Non-pigmented ciliary epithelial cell (primary cell): ENCODE data around the gene EMILIN3.

ENCODE experiments used
- DNase-seq: peaks from one replicate; pipeline ENCODE4 v3.0.0-alpha.2; 2010; ENCODE audit warnings: low read depth

EMILIN3 gene

DNA sequence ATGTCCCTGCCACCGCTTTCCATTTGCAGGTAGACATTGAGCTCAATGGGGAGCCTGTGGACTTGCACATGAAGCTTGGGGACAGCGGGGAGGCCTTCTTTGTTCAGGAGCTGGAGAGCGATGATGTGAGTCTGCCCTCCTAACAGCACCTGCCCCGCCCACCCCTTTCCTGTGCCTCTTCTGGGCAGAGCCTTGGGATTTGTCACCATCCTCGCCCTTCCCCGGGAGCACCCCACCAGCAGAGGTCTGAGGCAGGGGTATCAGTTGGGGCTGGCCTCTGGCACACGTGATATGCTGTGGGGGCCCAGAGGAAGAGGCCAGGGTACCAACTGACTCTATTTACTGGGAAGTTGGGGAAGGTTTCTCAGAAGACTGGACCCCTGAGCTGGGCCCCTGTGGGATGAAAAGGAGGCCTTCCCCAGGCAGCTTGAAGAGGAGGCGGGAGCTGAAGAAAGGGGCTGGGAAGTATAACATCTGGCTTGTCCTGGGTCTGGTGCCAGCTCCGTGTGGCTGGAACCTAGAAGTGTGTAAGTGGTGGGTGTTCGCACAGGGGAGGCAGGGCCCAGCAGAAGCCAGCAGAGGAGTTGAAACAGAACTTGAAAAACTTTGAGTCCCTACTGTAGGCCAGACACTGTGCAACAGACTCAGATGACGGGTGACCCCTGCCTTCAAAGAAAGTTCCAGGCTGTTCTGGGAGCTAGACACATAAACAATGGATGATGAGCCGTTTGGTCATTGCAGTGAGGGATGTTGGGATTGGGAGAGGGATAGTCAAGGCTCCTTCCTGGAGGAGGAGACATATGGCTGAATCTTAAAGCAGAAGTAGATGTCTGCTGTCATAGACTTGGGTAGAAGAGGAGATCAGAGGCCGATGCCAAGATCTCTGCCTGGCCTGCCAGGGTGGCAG lies 18.8 kb downstream of the EMILIN3 start:
- DNase-seq = no peak

DNA sequence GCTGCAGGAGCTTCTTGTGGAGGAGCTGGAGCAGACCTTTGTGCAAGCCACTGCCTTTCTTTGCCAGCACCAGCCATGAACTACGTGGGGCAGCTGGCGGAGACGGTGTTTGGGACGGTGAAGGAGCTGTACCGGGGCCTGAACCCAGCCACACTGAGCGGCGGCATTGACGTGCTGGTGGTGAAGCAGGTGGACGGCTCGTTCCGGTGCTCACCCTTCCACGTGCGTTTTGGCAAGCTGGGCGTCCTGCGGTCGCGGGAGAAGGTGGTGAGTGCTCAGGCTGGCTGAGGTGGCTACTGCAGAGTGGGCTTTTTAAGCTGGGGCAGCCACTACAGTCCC lies 20.9 kb downstream of the EMILIN3 start:
- no peak for DNase-seq

GRCh38 chr20:41344938-41345728 lies 21.5 kb downstream of the EMILIN3 start:
- no peak for DNase-seq

DNA sequence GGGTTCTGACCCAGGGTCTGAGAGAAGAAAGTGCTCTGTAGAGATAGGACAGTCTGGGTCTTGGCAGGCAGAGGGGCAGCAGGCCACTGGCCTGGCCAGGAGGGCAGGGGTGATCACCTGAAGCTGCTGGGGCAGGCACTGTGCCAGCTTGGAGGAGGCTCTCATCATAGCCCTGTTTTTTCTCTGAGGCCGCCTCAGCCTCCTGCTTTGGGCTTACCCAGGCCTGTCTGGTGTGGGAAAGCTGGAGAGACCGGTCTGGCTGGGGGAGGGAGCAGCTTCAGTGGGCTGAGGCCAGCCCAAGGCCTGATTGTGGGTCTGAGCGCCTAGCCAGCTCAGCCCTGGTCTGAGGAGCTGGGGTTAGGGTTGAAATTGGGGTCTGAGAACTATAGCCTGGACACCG lies 22.1 kb downstream of the EMILIN3 start:
- DNase-seq = no peak

DNA sequence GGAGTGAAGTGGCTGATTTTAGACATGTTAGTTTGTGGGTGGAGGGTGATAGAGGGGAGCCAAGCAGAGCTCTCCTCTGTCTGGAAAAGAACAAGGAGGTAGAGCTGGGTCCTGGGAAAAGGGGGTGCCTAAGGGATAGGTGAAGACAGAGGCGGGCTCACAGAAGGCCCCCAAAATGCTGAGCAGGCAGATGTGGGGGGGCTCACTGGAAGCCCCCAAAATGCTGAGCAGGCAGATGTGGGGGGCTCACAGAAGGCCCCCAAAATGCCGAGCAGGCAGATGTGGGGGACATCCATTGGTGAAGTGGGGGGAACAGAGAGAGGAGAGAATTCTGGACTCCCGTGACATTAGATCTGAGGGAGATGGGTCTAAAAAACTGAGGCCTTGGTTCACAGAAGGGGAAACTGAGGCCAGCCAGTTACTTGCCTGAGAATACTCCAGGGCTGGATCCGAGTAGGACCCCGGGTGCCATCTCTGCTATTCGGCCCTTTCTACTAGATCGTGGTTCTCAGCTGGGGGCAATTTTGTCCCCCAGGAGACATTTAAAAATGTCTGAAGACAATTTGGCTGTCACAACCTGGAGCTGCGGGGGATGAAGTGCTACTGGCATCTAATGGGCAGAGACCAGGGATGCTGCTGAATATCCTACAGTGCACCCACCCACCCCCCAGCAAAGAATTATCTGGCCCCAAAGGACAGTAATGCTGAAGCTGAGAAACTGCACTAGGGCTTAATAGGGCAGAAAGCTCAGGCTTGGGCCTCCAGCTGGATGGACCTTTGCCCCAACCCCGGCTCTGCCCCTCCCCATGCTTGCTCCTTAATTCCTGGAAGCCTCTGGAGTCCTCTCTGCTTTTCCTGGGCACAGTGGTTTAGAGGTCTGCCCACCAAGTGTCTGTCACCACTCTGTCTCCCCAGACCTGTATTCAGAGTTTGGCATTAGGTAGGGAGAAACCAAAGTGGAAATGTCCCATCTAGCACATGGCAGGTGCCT lies 23.8 kb downstream of the EMILIN3 start:
- DNase-seq = no peak

DNA sequence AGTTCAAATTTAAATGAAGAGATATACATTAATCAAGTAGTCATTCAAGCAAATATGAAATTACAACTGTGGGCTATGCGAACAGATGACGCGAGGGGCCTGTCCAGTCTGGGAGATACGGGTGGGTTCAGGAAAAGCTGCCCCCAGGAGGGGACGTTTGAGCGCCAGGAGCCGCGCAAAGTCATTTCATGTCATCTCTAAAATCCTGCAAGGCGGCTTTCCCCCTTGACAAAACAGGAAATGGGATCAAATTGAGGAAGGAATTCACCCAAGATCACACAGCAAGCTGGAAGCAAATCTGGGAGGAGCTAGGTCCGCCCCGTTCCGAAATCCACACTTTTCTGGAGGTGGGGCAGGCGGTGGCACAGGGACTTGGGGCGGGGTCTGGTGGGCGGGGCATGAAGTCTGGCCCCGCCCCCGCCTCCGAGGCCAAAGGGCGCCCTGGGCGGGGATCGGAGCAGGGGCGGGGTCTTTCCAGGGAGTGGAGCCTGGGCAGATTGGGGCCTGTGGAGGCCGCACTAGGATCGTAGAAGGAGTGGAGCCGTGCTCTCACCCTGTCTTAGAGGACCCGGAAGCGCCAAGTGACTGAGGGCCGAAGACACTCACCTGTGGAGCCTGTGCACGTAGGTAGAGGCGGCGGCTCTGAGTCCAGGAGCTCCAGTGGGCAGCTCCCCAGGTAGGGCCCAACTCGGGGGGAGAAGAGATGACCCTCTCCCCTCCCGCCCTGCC lies 26.1 kb downstream of the EMILIN3 start, which contains the start of gene LPIN3:
TSS of gene LPIN3 (plus strand) at position 495 of the 729 bp plus-strand sequence. CDS start 4,983 bp downstream, outside the sequence.
- DNase-seq = no peak

DNA sequence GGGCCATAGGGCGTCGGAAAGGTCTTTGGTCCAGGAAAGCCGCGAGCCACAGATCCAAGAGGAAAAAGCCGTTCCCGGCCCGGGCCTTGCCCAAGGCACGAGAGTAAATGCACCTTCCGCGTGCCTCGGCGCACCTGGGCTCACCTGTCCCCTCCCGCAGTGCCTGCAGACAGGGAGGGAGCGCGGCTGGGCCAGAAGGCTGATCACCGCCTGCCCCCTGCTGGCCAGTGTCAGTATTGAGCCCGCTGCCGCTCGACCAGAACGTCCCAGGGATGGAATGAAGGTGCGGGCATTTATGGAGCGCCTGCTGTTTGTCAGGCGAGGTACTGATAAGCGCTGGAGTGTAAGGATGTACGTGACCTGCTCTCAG lies 26.7 kb downstream of the EMILIN3 start:
- DNase-seq = no peak

DNA sequence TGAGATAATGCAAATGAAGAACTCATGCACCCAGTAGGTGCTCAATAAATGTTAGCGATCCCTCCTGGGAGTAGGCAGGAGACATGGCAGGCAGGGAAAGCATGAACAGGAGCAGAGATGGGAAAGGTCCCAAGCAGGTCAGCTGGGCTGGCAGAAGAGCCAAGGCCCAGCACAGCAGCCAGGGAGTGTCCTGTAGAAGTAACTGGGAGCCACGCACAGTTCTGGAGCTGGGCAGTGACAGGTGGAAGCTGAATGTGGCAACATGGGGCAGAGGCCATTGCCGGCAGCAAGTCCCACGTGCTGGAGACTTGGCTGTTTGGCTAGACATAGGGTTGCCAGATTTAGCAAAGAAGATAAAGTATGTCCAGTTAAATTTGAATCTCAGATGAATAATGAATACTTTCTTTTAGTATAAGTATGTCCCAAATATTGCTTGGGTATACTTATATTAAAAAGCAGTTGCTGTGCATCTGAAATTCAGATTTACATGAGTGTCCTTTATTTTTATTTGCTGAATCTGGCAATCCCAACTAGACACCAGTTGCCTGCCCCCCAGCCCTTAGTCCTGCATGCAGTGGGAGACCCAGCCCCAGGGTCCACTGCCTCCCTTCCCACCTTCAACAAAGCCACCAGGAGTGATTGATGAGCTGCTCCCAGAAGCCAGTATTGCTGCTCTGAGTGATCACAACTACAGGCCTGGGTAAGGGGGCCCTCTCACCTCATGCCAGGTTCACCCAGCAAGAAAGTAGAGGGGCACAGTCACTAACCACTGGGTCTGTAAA lies 29.7 kb downstream of the EMILIN3 start:
- no peak for DNase-seq

DNA sequence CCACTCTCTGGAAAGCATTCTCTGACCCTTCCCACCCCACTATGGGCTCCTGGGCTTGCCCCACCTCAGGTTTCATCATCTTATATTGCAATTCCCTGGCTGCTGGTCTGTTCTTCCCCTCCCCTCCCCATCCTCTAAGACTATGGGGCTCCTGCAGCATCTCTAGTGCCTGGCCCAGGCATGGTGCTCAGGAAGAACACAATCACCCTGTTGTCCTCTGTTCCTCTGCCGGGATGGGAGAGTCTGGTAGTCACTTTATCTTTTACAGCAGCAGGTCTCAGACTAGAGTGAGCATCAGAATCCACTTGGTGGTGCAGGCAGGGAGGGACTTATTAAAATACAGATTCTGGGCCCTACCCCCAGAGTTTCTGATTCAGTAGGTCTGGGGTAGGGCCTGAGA lies 31.0 kb downstream of the EMILIN3 start:
- DNase-seq = no peak

GRCh38 chr20:41334443-41335421 lies 31.9 kb downstream of the EMILIN3 start:
- no peak for DNase-seq

GRCh38 chr20:41334036-41334435 lies 32.6 kb downstream of the EMILIN3 start:
- no peak for DNase-seq

DNA sequence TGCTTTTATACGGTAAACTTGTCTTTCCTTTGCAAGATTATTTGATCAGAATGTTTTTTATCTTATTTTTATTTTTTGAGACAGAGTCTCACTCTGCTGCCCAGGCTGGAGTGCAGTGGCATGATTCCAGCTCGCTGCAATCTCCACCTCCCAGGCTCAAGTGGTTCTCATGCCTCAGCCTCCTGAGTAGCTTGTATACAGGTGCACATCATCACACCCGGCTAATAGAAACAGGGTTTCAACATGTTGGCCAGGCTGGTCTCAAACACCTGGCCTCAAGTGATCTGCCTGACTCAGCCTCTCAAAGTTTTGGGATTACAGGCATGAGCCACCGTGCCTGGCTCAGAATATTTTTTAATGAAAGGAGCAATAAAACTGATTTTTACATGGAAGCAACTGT lies 34.9 kb downstream of the EMILIN3 start:
- DNase-seq = no peak

DNA sequence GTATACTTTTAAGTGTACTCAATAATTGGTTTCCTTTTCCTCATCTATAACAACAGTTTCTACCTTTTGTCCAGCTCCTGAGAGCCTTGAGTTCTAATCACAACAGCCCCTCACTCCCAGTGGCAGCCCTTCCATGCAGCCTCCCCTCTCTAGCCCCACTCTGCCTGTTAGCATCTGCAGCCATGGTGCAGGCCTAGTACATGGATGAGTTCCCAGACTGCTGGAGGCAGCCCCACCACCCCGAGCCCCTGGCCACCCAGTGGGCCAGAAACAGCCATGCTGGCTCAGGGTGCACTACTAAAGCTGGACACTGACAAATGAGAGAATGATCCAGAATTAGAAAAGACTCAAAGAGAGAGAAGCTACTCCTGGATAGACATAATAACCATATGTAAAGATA lies 35.7 kb downstream of the EMILIN3 start:
- DNase-seq = no peak

DNA sequence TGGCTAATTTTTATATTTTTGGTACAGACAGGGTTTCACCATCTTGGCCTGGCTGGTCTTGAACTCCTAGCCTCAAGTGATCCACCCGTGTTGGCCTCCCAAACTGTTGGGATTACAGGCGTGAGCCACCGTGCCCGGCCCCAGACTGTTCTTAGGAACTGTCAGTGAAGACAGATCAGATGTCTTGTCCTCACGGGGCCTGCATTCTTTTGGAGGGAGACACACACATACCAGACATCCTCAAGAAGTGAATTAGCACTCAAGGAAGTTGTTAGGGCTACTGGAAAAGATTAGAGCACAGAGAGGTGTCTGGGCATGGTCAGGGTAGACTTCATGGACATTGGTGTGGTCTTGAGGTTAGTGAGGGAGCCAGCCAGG lies 36.3 kb downstream of the EMILIN3 start:
- no peak for DNase-seq

- peak; percentile 99 for DNase-seq
Measured at GRCh38 chr20:41329435-41330342, 36.9 kb downstream of the EMILIN3 start.

DNA sequence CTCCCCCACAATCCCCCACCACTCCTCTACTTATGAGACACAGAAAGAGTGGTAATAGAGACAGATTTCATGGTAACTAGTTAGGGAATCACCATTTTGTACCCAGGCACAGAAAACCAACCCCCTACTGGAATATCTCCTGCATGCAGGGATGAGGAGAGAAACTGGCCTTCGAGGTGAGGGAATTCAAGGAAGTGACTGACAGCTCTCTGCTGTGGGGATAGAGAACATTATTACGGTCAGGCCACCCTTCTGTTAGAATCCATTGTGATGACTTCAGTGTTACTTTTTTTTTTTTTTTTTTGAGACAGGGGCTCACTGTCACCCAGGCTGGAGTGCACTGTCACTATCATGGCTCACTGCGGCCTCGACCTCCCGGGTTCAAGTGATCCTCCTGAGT lies 39.4 kb downstream of the EMILIN3 start:
- no peak for DNase-seq

DNA sequence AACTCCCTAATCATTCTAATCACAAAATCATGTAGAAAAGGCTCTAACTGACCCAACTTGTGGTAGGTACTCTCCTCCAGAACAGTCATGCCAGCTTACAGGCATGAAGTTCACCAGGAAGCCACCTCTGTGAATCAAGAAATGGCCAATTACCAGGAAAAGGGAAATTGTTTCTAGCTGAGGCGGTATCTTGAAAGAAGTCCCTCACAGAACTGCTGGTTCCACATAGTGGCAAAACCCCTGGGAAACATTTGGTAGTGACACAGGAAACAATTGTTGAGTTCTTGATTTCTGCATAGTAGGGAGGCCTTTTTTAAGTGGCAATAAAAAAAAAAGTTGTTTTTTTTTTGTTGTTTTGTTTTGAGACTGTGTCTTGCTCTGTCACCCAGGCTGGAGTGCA lies 45.6 kb downstream of the EMILIN3 start:
- no peak for DNase-seq

DNA sequence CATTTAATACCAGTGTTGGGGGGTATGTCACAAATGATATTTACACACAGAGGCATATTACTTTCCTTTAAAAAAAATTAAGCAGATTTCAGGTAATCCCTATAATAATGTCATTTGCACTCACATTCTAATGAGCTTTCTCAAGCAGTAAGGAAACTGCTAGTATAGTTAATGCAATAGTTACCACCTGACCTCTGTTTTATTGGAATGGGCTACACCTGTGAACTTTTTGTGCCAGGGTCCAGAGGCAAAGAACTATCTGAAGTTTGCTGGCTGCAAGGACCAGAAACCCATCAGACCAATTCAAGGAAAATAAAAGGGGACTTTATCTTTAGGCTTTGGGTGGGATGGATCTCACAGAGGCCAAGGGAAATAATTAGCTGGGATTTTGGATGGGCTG lies 46.2 kb downstream of the EMILIN3 start:
- DNase-seq = no peak
